SU-DHL-6 (cell line): Measurements from ENCODE around the gene PPP1R12B.
"Not testable (repeated sequence)": the region's sequence is repeated elsewhere in the genome, so short reads cannot be mapped to it uniquely, and the experiment has no call there.

Source experiments
- EZH2phosphoT487 ChIP-seq: fragments of 200-600 bp; sonication (generic), shearing (Covaris generic); conservative IDR thresholded peaks from 2 replicates; pipeline ENCODE4 v1.6.1; 2018; ENCODE audit warnings: mild to moderate bottlenecking, antibody characterized with exemption, low read length, moderate library complexity, mixed read lengths
- TF ChIP-seq, protein P1 (sequence below): fragments of 200-600 bp; sonication (generic); IDR thresholded peaks from one replicate; pipeline ENCODE4 v1.5.1; 2017; ENCODE audit warnings: antibody characterized with exemption, mild to moderate bottlenecking, low read length, moderate library complexity; ENCODE audit not compliant: insufficient read depth, poor library complexity, severe bottlenecking

DNA sequence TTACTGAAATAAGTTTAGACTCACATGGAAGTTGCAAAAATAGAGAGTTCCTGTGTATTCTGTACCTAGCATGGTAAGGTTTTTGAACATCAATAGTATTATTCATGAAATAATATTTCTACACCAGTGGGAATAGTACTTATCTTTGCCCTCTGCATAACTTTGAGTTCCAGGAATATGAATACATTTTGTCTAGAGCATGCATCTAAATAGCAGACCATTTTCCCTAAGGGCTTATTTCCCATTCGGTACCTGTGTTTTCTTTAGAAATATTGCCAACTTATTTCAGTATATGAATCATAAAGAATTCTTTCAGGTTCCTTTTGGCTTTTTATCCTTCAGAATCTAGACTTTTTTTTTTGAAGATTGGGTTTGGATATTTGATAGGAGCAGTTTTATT is 81.6 kb downstream of the PPP1R12B start:
- not testable (repeated sequence) for TF ChIP-seq EZH2phosphoT487
- TF ChIP-seq, protein P1, sequence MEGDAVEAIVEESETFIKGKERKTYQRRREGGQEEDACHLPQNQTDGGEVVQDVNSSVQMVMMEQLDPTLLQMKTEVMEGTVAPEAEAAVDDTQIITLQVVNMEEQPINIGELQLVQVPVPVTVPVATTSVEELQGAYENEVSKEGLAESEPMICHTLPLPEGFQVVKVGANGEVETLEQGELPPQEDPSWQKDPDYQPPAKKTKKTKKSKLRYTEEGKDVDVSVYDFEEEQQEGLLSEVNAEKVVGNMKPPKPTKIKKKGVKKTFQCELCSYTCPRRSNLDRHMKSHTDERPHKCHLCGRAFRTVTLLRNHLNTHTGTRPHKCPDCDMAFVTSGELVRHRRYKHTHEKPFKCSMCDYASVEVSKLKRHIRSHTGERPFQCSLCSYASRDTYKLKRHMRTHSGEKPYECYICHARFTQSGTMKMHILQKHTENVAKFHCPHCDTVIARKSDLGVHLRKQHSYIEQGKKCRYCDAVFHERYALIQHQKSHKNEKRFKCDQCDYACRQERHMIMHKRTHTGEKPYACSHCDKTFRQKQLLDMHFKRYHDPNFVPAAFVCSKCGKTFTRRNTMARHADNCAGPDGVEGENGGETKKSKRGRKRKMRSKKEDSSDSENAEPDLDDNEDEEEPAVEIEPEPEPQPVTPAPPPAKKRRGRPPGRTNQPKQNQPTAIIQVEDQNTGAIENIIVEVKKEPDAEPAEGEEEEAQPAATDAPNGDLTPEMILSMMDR = not testable (repeated sequence)
